Measurements from ENCODE around the gene BMPR1A.
A peak's percentile ranks its signal among the peaks of the same experiment; 100 is the strongest.

Gene BMPR1A

DNA sequence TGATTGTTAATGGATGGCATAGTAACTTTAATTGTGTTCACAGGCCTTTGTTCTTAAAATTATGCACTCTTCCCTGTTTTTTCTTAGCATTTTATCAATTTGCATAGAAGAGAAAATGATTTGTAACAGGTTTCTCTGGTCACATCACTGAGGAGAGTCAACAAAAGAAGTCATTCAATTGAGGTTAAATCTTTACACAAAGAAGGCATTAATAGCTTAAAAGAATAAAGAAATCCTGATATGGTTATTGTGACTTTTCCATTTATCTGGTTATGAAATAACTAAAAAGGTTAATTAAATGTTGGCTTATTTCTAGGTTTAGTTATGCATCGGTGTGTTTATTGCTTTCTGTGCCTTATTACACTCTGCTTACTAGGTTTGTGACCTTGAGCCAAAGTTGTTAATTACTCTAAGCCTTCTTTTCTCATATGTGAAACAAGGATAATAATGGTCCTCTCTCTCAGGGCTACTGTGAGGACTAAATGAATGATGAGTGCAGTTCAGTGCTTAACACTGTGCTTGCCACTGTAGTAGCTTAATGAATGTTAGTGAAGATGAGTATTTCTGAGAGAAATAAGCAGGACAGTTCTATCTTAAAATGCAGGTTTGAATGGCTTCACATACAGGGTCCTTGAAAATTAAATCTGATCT lies 12.1 kb downstream of the BMPR1A start:
- no peak for DNase-seq

DNA sequence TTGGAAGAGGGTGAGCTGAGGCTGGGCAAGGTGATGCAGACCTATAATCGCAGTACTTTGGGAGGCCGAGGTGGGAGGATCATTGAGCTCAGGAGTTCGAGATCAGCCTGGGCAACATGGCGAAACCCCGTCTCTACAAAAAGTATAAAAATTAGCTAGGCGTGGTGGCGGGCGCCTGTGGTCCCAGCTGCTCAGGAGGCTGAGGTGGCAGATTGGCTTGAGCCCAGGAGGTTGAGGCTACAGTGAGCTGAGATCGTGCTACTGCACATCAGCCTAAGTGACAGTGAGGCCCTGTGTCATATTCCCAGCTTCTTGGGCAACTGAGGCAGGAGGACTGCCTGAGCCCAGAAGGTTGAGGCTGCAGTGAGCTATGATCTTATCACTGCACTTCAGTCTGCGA lies 13.6 kb downstream of the BMPR1A start:
- no peak for DNase-seq

DNA sequence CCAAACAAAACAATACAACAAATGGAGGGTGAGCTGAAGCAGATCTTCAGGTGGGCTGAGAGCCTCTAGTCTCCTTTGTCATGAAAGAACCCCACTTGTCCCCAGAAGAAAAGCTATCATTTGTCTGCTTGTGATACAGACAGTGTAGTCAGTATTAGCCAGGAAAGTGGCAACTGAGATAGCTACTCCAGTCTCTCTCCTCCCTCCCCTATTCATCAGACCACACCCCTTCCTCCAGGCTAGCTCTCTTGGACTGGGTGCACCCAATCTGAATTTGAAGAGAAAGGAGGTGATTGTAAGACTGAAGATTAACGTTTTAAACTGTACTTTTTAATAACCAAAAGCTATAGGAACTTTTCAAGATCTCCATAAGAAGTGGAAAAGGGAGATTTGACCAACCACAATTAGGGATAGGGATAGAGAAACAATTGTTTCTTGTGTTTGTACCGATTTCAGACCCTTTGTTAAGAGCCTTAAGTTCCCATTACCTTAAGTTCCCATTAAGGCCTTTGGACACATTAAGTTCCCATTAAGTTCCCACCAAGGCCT lies 14.1 kb downstream of the BMPR1A start:
- peak; percentile 35 for DNase-seq

- DNase-seq = no peak
Observed at GRCh38 chr10:86773498-86773897, 17.1 kb downstream of the BMPR1A start.

DNA sequence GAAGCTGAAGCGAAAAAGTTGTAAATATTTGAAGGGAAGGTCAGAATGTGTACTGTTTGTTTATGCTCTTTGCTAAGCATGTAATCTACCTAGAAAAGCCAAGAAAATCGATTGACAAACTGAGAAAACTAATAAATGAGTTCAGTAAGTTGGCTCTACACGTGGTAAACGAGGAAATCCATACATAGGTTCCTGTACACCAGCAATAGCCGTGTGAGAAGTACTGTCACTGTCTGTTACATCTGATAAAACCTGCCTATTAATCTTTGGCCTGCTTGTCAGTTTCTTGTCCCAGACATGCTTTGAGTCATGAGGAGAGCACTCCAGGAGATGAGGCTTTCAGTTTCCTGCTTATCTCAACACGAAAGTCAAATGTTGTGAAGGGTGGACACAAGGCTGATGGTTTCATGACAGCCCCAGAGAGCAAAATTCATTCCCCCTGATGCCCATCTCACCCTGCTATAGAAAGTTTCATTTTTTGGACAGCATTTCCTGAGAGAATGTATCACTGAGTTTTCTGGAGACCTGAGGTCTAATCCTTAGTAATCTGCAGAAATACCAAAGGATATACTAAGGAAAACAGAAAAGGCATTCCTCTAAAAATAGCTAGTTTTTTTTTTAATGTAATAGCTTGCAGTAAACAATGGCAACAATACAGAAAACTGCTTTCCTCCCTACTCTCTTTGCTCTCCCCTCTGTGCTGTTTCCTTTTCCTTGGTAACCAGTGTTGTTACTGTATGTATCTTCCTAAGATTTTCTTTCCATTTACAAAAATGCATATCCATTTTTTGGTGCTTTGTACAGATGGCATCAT lies 18.8 kb downstream of the BMPR1A start:
- peak; percentile 83 for DNase-seq

GRCh38 chr10:86775870-86776180 lies 19.4 kb downstream of the BMPR1A start:
- DNase-seq = no peak

- no peak for DNase-seq
Observed at GRCh38 chr10:86779220-86780017, 23.0 kb downstream of the BMPR1A start.

GRCh38 chr10:86782701-86783418 lies 26.4 kb downstream of the BMPR1A start:
- DNase-seq = no peak

DNA sequence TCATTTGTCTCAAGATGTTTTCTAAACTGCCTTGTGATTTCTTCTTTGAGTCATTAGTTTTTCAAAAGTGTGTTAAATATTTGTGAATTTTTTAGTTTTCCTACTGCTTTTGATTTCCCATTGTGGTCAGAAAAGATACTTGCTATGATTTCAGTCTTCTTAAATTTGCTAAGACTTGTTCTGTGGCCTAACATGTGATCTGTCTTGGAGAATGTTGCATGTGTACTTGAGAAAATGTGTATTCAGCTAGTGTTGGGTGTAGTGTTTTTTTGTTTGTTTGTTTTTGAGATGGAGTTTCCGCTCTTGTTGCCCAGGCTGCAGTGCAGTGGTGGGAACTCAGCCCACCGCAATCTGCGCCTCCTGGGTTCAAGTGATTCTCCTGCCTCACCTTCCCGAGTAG lies 28.6 kb downstream of the BMPR1A start:
- DNase-seq = no peak

- DNase-seq = no peak
Observed at GRCh38 chr10:86785968-86786367, 29.5 kb downstream of the BMPR1A start.

- DNase-seq = no peak
Observed at GRCh38 chr10:86786368-86786767, 29.9 kb downstream of the BMPR1A start.

- DNase-seq = no peak
Observed at GRCh38 chr10:86790394-86790793, 34.0 kb downstream of the BMPR1A start.

DNA sequence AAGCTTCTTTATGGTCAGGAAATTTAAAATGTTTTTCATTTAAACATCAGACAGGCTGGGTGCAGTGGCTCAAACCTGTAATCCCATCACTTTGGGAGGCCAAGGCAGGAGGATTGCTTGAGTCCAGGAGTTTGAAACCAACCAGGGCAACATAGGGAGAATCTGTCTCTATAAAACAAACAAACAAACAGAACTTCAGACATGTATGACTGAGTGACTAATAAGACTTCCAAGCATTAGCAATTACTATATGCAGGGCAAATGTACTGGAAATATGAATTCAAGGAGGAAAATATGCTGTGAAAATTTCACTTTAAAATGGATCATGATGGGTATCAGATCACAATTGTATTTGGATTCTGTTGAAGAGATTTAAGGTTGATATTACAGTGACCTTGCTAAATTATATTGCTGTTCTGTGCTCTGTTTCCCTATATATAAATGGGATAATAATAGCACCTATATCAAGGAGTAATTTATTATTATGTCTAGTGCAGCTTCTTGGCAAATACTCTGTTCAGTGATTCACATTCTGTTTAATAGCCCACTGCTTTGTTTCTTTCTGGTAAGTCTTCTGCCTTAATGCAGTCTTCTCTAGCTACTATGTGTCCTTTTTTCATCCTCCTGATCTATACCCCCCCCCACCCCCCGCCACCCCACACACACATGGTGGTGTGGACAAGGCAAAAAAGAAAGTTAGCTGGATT lies 36.2 kb downstream of the BMPR1A start:
- DNase-seq = no peak

DNA sequence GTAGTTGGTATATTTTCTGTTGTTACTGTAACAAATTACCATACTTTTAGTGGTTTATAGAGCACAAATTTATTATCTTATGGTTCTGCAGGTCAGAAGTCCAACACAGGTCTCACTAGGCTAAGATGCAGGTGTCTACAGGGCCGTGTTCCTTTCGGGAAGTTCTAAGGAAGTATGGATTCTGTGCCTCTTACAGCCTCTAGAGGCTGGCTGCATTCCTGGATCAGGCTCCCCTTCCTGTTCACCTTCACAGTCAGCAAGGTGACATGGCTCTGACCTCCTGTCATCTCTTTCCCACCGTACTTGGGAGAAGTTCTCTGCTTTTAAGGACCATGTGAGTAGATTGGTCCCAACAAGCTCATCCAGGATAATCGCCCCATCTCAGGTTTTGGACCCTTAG lies 37.3 kb downstream of the BMPR1A start:
- DNase-seq = no peak

DNA sequence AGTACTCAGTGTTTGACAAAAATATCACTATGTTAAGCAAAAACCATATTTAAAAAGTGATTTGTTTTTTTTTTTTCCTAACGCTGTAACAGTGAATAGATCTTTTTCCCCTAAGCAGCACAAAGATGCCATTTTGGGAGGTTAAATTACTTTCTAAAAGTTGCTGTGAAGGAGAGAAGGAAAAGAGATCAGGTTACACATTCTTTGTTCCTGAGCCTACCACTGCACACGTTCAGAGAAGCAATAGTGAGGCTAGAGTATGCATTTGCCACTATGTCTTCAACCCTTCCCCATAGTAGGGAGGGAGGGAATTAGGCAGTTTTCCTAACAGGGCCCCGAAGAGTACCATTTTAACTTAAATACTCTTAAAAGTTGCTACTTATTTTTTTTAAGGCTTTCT lies 38.9 kb downstream of the BMPR1A start:
- no peak for DNase-seq

GRCh38 chr10:86798025-86798424 lies 41.6 kb downstream of the BMPR1A start:
- no peak for DNase-seq

GRCh38 chr10:86798611-86799010 lies 42.2 kb downstream of the BMPR1A start:
- no peak for DNase-seq

GRCh38 chr10:86799188-86799845 lies 42.9 kb downstream of the BMPR1A start:
- no peak for DNase-seq

DNA sequence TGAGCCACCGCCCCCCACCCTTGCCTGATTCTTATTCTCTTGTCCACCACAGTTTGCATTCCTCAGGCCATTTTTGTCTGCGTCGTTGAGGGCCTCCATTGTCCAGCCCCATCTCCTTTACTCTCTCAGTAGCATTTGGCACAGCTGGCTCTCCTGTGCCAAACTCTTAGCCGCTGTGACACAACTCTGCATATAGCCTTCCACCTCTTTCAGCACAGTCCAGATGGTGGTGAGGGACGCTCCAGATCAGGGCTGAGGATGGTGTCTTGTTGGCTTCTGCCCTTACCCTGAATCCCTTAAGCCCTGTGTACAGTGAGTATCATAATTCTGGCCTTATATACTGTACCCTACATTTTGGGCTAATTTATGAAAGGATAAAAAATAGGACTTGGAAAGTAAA lies 45.6 kb downstream of the BMPR1A start:
- DNase-seq = no peak

DNA sequence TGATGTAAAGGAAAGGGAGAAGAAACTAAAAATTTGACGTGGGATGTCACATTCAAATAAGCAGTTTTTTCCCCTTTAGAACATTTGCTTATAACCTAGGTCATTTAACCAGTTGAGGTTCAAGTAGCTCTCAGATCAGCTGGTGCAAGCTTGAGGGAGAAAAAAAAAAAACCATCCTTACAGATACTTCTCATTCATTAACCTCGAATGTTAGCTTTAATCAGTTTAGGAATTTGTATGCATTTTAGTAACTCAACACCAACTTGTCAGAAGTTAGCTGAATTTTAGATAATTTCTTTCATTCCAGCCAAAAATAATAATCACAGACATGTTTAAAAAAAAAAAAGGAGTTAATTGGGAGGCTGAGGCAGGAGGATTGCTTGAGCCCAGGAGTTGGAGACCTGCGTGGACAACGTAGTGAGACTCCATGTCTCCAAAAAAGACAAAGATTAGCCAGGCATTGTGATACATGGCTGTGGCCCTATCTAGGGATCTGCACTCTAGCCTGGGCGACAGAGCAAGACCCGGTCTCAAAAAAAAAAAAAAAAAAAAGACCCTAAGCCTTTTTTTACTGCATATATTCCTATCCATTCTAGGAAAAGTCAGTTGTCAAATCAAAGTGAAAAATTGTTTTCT lies 46.2 kb downstream of the BMPR1A start:
- no peak for DNase-seq

GRCh38 chr10:86803156-86803555 lies 46.7 kb downstream of the BMPR1A start:
- no peak for DNase-seq

Data from hematopoietic multipotent progenitor cell treated with erythropoietin and hydrocortisone succinate and interleukin-3 and kit ligand, for 8 days (in vitro differentiated cells).